ENCODE results near the gene SYT15. TPM values are rescaled to one million over a fixed set of nuclear protein-coding genes. Genes with fewer than 3 reads are reported as not detected.
"Not testable (repeated sequence)": the region's sequence is repeated elsewhere in the genome, so short reads cannot be mapped to it uniquely, and the experiment has no call there.

Gene SYT15
- total RNA-seq, 1 experiment from 2014 or later: 1.6 TPM

DNA sequence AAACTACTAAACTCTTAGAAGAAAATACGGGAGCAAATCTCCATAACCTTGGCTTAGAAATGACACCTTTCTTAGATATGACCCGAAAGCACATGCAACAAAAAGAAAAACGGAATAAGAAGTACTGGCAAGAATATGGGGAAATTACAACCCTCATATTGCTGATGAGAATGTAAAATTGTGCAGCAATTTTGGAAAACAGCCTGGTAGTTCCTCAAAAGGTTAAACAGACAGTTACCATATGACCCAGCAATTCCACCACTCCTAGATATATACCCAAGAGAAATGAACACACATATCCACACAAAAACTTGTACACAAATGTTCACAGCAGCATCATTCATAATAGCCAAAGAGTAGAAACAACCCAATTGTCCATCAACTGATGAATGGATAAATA lies 37.3 kb downstream of the SYT15 start:
- H3K27ac ChIP-seq (ENCODE audit: low read depth, low read length); H3K4me1 ChIP-seq (ENCODE audit: control insufficient read depth in 1 of 2, insufficient read depth in 2 of 2, low read length in 2 of 2); CTCF ChIA-PET; H2AFZ ChIP-seq (ENCODE audit: low read depth, low read length, poor library complexity, severe bottlenecking); BruUV-seq (replicated peaks); H3K9ac ChIP-seq (ENCODE audit: low read length); H3K36me3 ChIP-seq (ENCODE audit: control insufficient read depth in 1 of 2, insufficient read depth in 2 of 2, low read length in 2 of 2); H3K4me3 ChIP-seq (replicated peaks in 1 of 2; ENCODE audit: low read depth in 1 of 2, low read length in 2 of 2); DNase-seq (ENCODE audit: low read depth, low spot score); H3K4me2 ChIP-seq (ENCODE audit: low read length); H3K9me2 ChIP-seq (ENCODE audit: insufficient read depth); ATAC-seq; intact Hi-C loops (cut with micrococcal nuclease); H3K79me2 ChIP-seq (ENCODE audit: insufficient read depth, low read length); H3K9me3 ChIP-seq (ENCODE audit: control insufficient read depth in 1 of 2, insufficient read depth in 1 of 2, low read depth in 1 of 2, low read length in 2 of 2); POLR2A ChIA-PET; H3K27me3 ChIP-seq (ENCODE audit: insufficient read depth, low read length); H4K20me1 ChIP-seq (ENCODE audit: insufficient read depth); RAD21 ChIA-PET (ENCODE audit: low non-redundant PET in 1 of 2, low total read pairs in 2 of 2, uncharacterized antibody in 2 of 2, unreplicated experiment in 2 of 2): not testable (repeated sequence)

DNA sequence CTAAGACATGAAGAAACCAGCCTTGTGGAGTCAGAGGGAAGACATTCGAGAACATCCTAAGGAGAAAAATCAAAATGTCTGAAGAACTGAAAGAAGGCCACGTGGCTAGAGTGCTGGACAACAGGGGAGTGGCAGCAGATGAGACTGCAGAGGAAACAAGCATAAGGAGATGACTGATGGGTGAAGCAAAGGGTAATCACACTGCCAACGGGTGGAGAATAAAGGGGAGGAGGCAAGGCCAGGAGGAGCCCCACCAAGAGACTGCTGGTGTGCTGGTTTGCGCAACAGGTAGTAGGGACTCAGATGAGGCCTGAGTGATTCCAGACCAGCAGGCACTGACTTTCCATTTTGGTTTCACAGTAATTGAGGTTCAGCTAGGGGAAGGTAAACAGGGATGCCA lies 38.2 kb downstream of the SYT15 start:
- H3K27me3 ChIP-seq (ENCODE audit: insufficient read depth, low read length); CTCF ChIA-PET; H3K27ac ChIP-seq (ENCODE audit: low read depth, low read length); H3K79me2 ChIP-seq (ENCODE audit: insufficient read depth, low read length); RAD21 ChIA-PET (ENCODE audit: low non-redundant PET in 1 of 2, low total read pairs in 2 of 2, uncharacterized antibody in 2 of 2, unreplicated experiment in 2 of 2); DNase-seq (ENCODE audit: low read depth, low spot score); H3K9me2 ChIP-seq (ENCODE audit: insufficient read depth); ATAC-seq; H3K9me3 ChIP-seq (ENCODE audit: control insufficient read depth in 1 of 2, insufficient read depth in 1 of 2, low read depth in 1 of 2, low read length in 2 of 2); H3K4me3 ChIP-seq (replicated peaks in 1 of 2; ENCODE audit: low read depth in 1 of 2, low read length in 2 of 2); H3K4me1 ChIP-seq (ENCODE audit: control insufficient read depth in 1 of 2, insufficient read depth in 2 of 2, low read length in 2 of 2); H3K36me3 ChIP-seq (ENCODE audit: control insufficient read depth in 1 of 2, insufficient read depth in 2 of 2, low read length in 2 of 2); H3K9ac ChIP-seq (ENCODE audit: low read length); intact Hi-C loops (cut with micrococcal nuclease); POLR2A ChIA-PET; H3K4me2 ChIP-seq (ENCODE audit: low read length); BruUV-seq (replicated peaks); H2AFZ ChIP-seq (ENCODE audit: low read depth, low read length, poor library complexity, severe bottlenecking); H4K20me1 ChIP-seq (ENCODE audit: insufficient read depth): not testable (repeated sequence)

DNA sequence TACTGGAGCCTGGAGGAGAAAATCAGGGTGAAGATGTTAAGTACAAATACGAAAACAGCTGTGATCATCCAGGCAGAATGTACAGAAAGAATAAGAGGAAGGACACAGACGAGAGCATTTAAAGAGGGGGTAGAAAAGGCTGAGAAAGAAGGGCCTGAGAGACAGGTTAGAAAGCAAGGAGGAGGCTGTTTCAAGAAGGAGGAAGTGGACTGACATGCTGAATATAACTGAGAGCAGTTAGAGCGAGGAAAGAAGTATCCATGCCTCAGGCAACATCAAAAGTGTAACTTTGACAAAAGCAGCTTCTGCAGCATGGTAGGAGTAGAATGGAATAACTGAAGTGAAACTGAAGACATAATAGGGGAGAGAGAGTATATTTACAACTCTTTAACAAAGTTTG lies 39.0 kb downstream of the SYT15 start:
- H3K9me3 ChIP-seq (ENCODE audit: control insufficient read depth in 1 of 2, insufficient read depth in 1 of 2, low read depth in 1 of 2, low read length in 2 of 2); H3K9me2 ChIP-seq (ENCODE audit: insufficient read depth); CTCF ChIA-PET; ATAC-seq; H3K36me3 ChIP-seq (ENCODE audit: control insufficient read depth in 1 of 2, insufficient read depth in 2 of 2, low read length in 2 of 2); BruUV-seq (replicated peaks); H3K4me2 ChIP-seq (ENCODE audit: low read length); H3K27ac ChIP-seq (ENCODE audit: low read depth, low read length); H3K9ac ChIP-seq (ENCODE audit: low read length); H3K27me3 ChIP-seq (ENCODE audit: insufficient read depth, low read length); intact Hi-C loops (cut with micrococcal nuclease); H4K20me1 ChIP-seq (ENCODE audit: insufficient read depth); H3K4me1 ChIP-seq (ENCODE audit: control insufficient read depth in 1 of 2, insufficient read depth in 2 of 2, low read length in 2 of 2); DNase-seq (ENCODE audit: low read depth, low spot score); POLR2A ChIA-PET; H2AFZ ChIP-seq (ENCODE audit: low read depth, low read length, poor library complexity, severe bottlenecking); H3K4me3 ChIP-seq (replicated peaks in 1 of 2; ENCODE audit: low read depth in 1 of 2, low read length in 2 of 2); RAD21 ChIA-PET (ENCODE audit: low non-redundant PET in 1 of 2, low total read pairs in 2 of 2, uncharacterized antibody in 2 of 2, unreplicated experiment in 2 of 2); H3K79me2 ChIP-seq (ENCODE audit: insufficient read depth, low read length): not testable (repeated sequence)

DNA sequence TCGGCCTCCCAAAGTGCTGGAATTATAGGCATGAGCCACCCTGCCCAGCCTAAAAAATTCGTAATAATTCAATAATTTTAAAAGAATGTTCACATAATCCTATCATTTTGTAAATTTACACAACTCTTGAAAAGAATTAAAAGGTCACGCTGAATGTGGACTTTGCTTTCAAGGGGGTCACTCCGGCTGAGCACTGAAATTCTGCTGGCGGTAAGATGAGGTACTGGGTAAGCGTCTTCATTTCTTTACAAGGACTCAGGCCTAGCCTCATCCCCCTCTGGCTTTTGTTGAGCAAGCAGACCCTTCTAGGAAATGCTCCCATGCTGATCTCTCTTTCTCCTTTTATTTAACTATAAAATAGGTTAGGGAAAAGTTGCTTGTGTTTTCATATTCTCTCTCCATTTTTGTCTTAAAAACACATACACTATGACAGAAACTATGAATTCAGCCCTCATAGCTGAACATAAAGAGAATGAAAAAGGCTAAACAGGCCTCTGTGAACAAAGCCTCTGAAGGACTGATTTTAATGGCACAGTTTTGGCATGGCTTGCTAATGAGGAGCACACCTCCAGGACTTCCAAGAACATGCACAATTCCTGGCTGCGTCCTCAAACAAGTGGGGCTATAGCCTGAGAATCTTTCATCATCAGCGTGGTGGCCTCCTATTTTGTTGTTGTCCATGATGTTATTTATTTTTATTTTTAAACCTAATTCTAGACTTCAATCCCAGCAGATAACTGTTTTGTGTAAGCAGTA lies 45.1 kb downstream of the SYT15 start:
- intact Hi-C loops (cut with micrococcal nuclease); POLR2A ChIA-PET; H3K9me2 ChIP-seq (ENCODE audit: insufficient read depth); H2AFZ ChIP-seq (ENCODE audit: low read depth, low read length, poor library complexity, severe bottlenecking); H3K4me1 ChIP-seq (ENCODE audit: control insufficient read depth in 1 of 2, insufficient read depth in 2 of 2, low read length in 2 of 2); DNase-seq (ENCODE audit: low read depth, low spot score); H3K36me3 ChIP-seq (ENCODE audit: control insufficient read depth in 1 of 2, insufficient read depth in 2 of 2, low read length in 2 of 2); H3K27me3 ChIP-seq (ENCODE audit: insufficient read depth, low read length); H3K9me3 ChIP-seq (ENCODE audit: control insufficient read depth in 1 of 2, insufficient read depth in 1 of 2, low read depth in 1 of 2, low read length in 2 of 2); H3K79me2 ChIP-seq (ENCODE audit: insufficient read depth, low read length); H3K4me3 ChIP-seq (replicated peaks in 1 of 2; ENCODE audit: low read depth in 1 of 2, low read length in 2 of 2); RAD21 ChIA-PET (ENCODE audit: low non-redundant PET in 1 of 2, low total read pairs in 2 of 2, uncharacterized antibody in 2 of 2, unreplicated experiment in 2 of 2); ATAC-seq; H3K4me2 ChIP-seq (ENCODE audit: low read length); BruUV-seq (replicated peaks); H4K20me1 ChIP-seq (ENCODE audit: insufficient read depth); H3K9ac ChIP-seq (ENCODE audit: low read length); CTCF ChIA-PET; H3K27ac ChIP-seq (ENCODE audit: low read depth, low read length): not testable (repeated sequence)

Data from HCT116 (cell line).